Esophagus muscularis mucosa (tissue), 3 donors: ENCODE data around the gene LPCAT1.

Experiments
- POLR2A ChIP-seq: fragments of 450-650 bp; IDR thresholded peaks from one replicate; pipeline ENCODE4 v1.6.1; 2017; ENCODE audit warnings: antibody characterized with exemption, moderate library complexity, mild to moderate bottlenecking, low read depth
- TF ChIP-seq, protein P1 (sequence below), 3 experiments: fragments of 200-600 bp in 2 of 3; fragments of 450-650 bp in 1 of 3; sonication (generic) in 2 of 3; IDR thresholded peaks; one replicate each; pipeline ENCODE4 v1.5.1; 2017 to 2019; ENCODE audit warnings: antibody characterized with exemption in 3 of 3, mild to moderate bottlenecking in 2 of 3, moderate library complexity in 1 of 3

DNA sequence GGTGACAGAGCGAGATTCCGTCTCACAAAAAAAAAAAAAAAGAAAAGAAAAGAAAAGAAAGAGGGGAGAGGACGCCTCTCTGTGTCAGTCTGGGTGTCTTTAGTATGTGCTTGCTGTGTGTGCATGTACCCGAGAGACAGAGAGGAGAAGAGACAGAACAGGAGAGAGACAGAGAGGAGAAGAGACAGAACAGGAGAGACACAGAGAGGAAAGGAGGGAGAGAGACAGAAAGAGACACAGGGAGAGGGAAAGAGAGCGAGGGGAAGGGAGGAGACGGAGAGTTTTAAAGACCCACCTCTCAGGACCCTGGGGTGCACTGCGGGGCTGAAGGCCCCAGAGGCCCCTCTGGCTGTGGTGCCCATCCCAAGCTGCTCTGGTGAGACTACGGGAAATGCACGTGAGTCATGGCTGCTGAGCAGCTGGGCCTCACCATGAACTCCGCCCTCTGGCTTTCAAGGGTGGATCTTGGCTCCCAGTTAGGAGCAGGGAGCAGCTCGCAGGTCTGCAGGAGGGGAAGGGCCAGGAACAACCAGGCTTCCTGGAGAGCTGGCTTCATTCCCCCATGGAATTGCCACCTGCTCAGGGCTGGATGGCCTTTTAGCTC is 86.4 kb downstream of the LPCAT1 start:
- TF ChIP-seq, protein P1, sequence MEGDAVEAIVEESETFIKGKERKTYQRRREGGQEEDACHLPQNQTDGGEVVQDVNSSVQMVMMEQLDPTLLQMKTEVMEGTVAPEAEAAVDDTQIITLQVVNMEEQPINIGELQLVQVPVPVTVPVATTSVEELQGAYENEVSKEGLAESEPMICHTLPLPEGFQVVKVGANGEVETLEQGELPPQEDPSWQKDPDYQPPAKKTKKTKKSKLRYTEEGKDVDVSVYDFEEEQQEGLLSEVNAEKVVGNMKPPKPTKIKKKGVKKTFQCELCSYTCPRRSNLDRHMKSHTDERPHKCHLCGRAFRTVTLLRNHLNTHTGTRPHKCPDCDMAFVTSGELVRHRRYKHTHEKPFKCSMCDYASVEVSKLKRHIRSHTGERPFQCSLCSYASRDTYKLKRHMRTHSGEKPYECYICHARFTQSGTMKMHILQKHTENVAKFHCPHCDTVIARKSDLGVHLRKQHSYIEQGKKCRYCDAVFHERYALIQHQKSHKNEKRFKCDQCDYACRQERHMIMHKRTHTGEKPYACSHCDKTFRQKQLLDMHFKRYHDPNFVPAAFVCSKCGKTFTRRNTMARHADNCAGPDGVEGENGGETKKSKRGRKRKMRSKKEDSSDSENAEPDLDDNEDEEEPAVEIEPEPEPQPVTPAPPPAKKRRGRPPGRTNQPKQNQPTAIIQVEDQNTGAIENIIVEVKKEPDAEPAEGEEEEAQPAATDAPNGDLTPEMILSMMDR (IDR thresholded peaks at IDR 0.05) = no peak
- TF ChIP-seq POLR2A = no peak
